NK-92 treated with Interleukin-12 subunit alpha and Interleukin-12 subunit beta, amount 100 ng/mL, for 24 hours (cell line): ENCODE data around the gene IFT25.

ENCODE experiments used
- DNase-seq: peaks from one replicate; lab custom pipeline; 2025; lab: John Stamatoyannopoulos, UW

IFT25 gene

GRCh38 chr1:53927376-53927881, 18.1 kb downstream of the IFT25 start:
- no peak for DNase-seq

- DNase-seq = no peak
Observed at GRCh38 chr1:53919675-53920066, 25.8 kb downstream of the IFT25 start.

- DNase-seq = no peak
Observed at GRCh38 chr1:53918343-53918742, 27.2 kb downstream of the IFT25 start.

GRCh38 chr1:53913352-53914033, 32.0 kb downstream of the IFT25 start:
- no peak for DNase-seq

GRCh38 chr1:53911442-53911841, 34.1 kb downstream of the IFT25 start:
- DNase-seq = no peak

GRCh38 chr1:53909946-53910345, 35.6 kb downstream of the IFT25 start:
- no peak for DNase-seq

GRCh38 chr1:53906121-53906520, 39.4 kb downstream of the IFT25 start:
- DNase-seq = no peak

GRCh38 chr1:53905509-53905908, 40.0 kb downstream of the IFT25 start:
- no peak for DNase-seq

- no peak for DNase-seq
Observed at GRCh38 chr1:53902235-53903138, 43.0 kb downstream of the IFT25 start.

GRCh38 chr1:53899708-53900107, 45.8 kb downstream of the IFT25 start:
- no peak for DNase-seq

- DNase-seq = no peak
Observed at GRCh38 chr1:53899206-53899628, 46.3 kb downstream of the IFT25 start.

GRCh38 chr1:53896635-53897229, 48.8 kb downstream of the IFT25 start:
- no peak for DNase-seq

- no peak for DNase-seq
Observed at GRCh38 chr1:53895421-53895820, 50.1 kb downstream of the IFT25 start.

GRCh38 chr1:53894644-53895043, 50.9 kb downstream of the IFT25 start:
- no peak for DNase-seq

GRCh38 chr1:53893999-53894636, 51.4 kb downstream of the IFT25 start, which contains the start of gene DIO1:
DIO1 (plus strand) TSS chr1:53894187; CDS start chr1:53894211, 24 bp downstream.
- no peak for DNase-seq

GRCh38 chr1:53892911-53893310, 52.6 kb downstream of the IFT25 start:
- DNase-seq = no peak

GRCh38 chr1:53891678-53892077, 53.8 kb downstream of the IFT25 start:
- no peak for DNase-seq

- DNase-seq = no peak
Observed at GRCh38 chr1:53891018-53891417, 54.5 kb downstream of the IFT25 start.

- DNase-seq = no peak
Observed at GRCh38 chr1:53890522-53890941, 55.0 kb downstream of the IFT25 start.

- DNase-seq = peak; percentile 82
Observed at GRCh38 chr1:53889304-53890298, 55.9 kb downstream of the IFT25 start, which contains the start of gene YIPF1. YIPF1 (minus strand) TSS chr1:53889797; CDS start chr1:53888937, 860 bp downstream.

- DNase-seq = no peak
Observed at GRCh38 chr1:53888681-53889080, 56.8 kb downstream of the IFT25 start.
